Esophagus (tissue), 2 donors: ENCODE results near the gene TRIM63. TPM values are rescaled to one million over a fixed set of nuclear protein-coding genes. Genes with fewer than 3 reads are reported as not detected.

Experiments
- H3K27ac ChIP-seq, 2 donors: one replicate each; pipeline ENCODE4 v1.5.1; 2013; ENCODE audit warnings: low read depth in 2 of 2, mild to moderate bottlenecking in 2 of 2, inconsistent platforms in 1 of 2, low read length in 1 of 2, moderate library complexity in 1 of 2
- H3K27me3 ChIP-seq, 2 donors: one replicate each; pipeline ENCODE4 v1.6.1; 2013; ENCODE audit warnings: low read length in 2 of 2, control low read depth in 1 of 2, mild to moderate bottlenecking in 1 of 2; ENCODE audit not compliant: insufficient read depth in 2 of 2, control insufficient read depth in 1 of 2
- H3K36me3 ChIP-seq, 2 donors: one replicate each; pipeline ENCODE4 v1.6.1; 2013; ENCODE audit warnings: low read length in 1 of 2; ENCODE audit not compliant: control insufficient read depth in 2 of 2, insufficient read depth in 2 of 2
- H3K4me1 ChIP-seq, 2 donors: one replicate each; pipeline ENCODE4 v1.6.1; 2013; ENCODE audit warnings: low read length in 1 of 2; ENCODE audit not compliant: control insufficient read depth in 2 of 2, insufficient read depth in 2 of 2
- H3K4me3 ChIP-seq, 2 donors: one replicate each; pipeline ENCODE4 v1.5.1; 2013; ENCODE audit warnings: low read length in 2 of 2, mild to moderate bottlenecking in 2 of 2, low read depth in 1 of 2, moderate library complexity in 1 of 2
- H3K9me3 ChIP-seq, 2 donors: one replicate each; pipeline ENCODE4 v1.6.1; 2013; ENCODE audit warnings: mild to moderate bottlenecking in 2 of 2, low read depth in 1 of 2, low read length in 1 of 2, moderate library complexity in 1 of 2; ENCODE audit not compliant: control insufficient read depth in 2 of 2, insufficient read depth in 1 of 2
- WGBS, 2 donors: extraction: QIAGEN DNeasy Blood & Tissue Kit; methylation state at CpG; one replicate each; pipeline ENCODE4 v1.1.7; 2013; 5-methylcytosine and 5-hydroxymethylcytosine counted together
- polyA plus RNA-seq, 2 donors: library from polyadenylated mRNA; stranded (reverse); fragments of 200-250 nt; gene quantifications; one replicate each; pipeline ENCODE4 v1.2.3, GENCODE V29; 2013
- donor health status: healthy with polysubstance abuse.
- donor health status: Bipolar disorder and iron deficiency.

Gene TRIM63
- polyA plus RNA-seq, 2 donors = 0.10 to 0.19 TPM

GRCh38 chr1:26090893-26091292 lies 23.5 kb upstream of the TRIM63 start:
- Histone ChIP-seq H3K9me3 (no peaks in the 10 kb centered on the region), H3K27me3 (no peaks in the 10 kb centered on the region), H3K36me3 (no peaks in the 10 kb centered on the region), H3K4me3 (no peak overlapping the region), H3K27ac (no peak overlapping the region), H3K4me1 (peaks cover 0 to 8% of the 10 kb centered on the region in 2 donors)
- 91% methylated on average over 3 of the region's 3 CpGs for WGBS, 2 donors

- H3K27me3 ChIP-seq = no peaks in the 10 kb centered on the region
- no peaks in the 10 kb centered on the region for H3K9me3 ChIP-seq
- 93% methylated on average over 3 of the region's 3 CpGs for WGBS, 2 donors
Observed at GRCh38 chr1:26089125-26089524, 21.7 kb upstream of the TRIM63 start.

GRCh38 chr1:26084844-26085243 lies 17.4 kb upstream of the TRIM63 start:
- H3K4me1 ChIP-seq = no peaks in the 10 kb centered on the region
- H3K27ac ChIP-seq = no peak overlapping the region
- H3K36me3 ChIP-seq = no peaks in the 10 kb centered on the region
- H3K4me3 ChIP-seq = no peak overlapping the region
- H3K27me3 ChIP-seq = no peaks in the 10 kb centered on the region
- WGBS, 2 donors = 80 to 81% methylated on average over 2 of the region's 2 CpGs
- H3K9me3 ChIP-seq = no peaks in the 10 kb centered on the region

More at GRCh38 chr1:26089125-26089524, 21.7 kb upstream of the TRIM63 start:
- no peak overlapping the region for H3K27ac ChIP-seq
- no peak overlapping the region for H3K4me3 ChIP-seq
- peaks cover 0 to 1% of the 10 kb centered on the region in 2 donors for H3K4me1 ChIP-seq
- no peaks in the 10 kb centered on the region for H3K36me3 ChIP-seq

DNA sequence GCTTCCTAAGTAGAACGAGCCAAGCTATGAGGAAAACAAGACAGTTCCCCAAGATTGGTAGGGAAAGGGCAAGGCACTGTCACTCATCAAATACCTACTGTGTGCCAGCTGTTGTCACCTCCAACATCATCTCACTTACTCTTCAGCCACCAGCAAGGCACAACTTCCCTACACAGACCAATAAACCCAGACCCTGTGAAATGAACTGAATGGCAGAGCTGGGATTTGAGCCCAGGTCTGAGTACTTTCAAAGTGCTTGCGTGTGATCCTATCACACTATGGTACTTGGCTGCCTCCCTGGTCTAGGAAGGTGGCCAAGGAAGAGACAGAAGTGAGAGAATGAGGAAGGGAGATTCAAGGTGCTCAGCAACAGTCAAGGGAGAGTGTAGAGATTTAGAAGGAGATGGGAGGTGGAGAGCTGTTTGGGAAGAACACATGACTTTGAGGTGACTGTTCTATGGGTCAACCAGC lies 16.7 kb upstream of the TRIM63 start:
- no peaks in the 10 kb centered on the region for H3K4me1 ChIP-seq
- no peak overlapping the region for H3K4me3 ChIP-seq
- 54 to 62% methylated on average over 2 of the region's 2 CpGs for WGBS, 2 donors
- no peaks in the 10 kb centered on the region for H3K27me3 ChIP-seq
- no peaks in the 10 kb centered on the region for H3K36me3 ChIP-seq
- H3K9me3 ChIP-seq = no peaks in the 10 kb centered on the region
- H3K27ac ChIP-seq = no peak overlapping the region

DNA sequence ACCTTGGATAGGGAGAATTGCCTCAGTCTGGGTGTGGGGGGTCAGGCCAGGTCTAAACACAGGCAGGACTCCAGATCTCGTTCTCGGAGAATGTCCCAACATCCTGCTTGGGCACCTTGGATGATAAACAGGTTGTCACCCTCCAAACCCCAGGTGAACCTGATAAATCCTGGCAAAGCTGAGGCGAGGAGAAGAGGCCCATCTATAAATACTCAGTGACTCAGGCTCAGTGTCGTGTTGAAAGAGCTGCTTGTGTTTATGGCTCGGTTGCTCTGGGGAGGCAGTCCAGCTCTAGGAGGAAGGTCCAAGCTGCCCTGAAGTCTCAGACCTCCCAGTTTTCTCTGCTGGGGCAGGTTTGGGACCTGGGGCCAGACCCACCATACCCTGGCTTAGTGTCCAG lies 15.8 kb upstream of the TRIM63 start:
- Histone ChIP-seq H3K9me3 (no peaks in the 10 kb centered on the region), H3K27ac (no peak overlapping the region), H3K27me3 (no peaks in the 10 kb centered on the region), H3K4me1 (no peaks in the 10 kb centered on the region), H3K4me3 (no peak overlapping the region), H3K36me3 (no peaks in the 10 kb centered on the region)
- WGBS, 2 donors = 46 to 64% methylated on average over 5 of the region's 5 CpGs

DNA sequence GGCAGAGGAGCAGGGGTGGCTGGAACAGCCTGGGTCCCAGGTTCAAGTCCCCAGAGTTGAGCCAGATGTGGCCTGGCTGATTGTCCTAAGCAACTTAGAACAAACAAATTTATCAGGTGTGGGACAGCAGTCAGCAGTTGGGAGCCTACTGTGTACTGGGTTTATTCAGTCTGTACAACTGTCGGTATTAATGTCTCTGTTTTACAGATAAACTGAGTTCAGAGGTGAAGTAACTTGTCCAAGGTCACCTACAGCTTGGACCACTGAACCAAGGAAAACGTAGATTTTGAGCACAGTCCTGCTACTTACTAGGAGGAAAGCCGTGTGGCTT lies 14.6 kb upstream of the TRIM63 start:
- H3K27me3 ChIP-seq = no peaks in the 10 kb centered on the region
- H3K27ac ChIP-seq = no peak overlapping the region
- H3K4me3 ChIP-seq = no peak overlapping the region
- 67 to 82% methylated on average over 3 of the region's 3 CpGs for WGBS, 2 donors
- no peaks in the 10 kb centered on the region for H3K36me3 ChIP-seq
- H3K4me1 ChIP-seq = no peaks in the 10 kb centered on the region
- H3K9me3 ChIP-seq = no peaks in the 10 kb centered on the region

- no peak overlapping the region for H3K4me3 ChIP-seq
Observed at GRCh38 chr1:26081267-26082019, 14.0 kb upstream of the TRIM63 start.

GRCh38 chr1:26079960-26080814 lies 12.8 kb upstream of the TRIM63 start:
- no peaks in the 10 kb centered on the region for H3K4me1 ChIP-seq

More at GRCh38 chr1:26081267-26082019, 14.0 kb upstream of the TRIM63 start:
- Histone ChIP-seq H3K4me1 (no peaks in the 10 kb centered on the region), H3K27ac (no peak overlapping the region), H3K27me3 (no peaks in the 10 kb centered on the region), H3K9me3 (no peaks in the 10 kb centered on the region), H3K36me3 (no peaks in the 10 kb centered on the region)
- WGBS, 2 donors = 74 to 86% methylated on average over 8 of the region's 8 CpGs

DNA sequence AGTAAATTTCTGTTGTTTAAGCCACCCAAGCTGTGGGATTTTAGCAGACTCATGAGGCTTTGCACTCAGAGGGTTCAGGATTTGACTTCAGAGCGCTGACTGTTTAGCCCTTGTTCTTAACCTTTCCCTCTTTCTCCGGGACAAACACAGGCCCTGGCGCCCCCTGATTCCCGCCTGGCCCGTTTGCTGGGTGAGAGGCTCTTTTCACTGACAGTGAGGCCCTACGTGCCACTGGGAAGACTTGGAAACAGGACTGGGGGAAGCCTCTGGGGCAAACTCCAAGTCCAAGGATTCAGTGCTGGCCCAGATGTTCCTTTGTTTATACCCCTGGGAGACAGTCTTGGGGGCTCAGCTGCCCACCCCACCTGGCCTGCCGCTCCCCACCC lies 11.7 kb upstream of the TRIM63 start:
- H3K36me3 ChIP-seq = no peaks in the 10 kb centered on the region
- 69 to 70% methylated on average over 7 of the region's 7 CpGs for WGBS, 2 donors
- H3K4me1 ChIP-seq = no peaks in the 10 kb centered on the region
- H3K27ac ChIP-seq = no peak overlapping the region
- H3K27me3 ChIP-seq = no peaks in the 10 kb centered on the region
- no peaks in the 10 kb centered on the region for H3K9me3 ChIP-seq
- no peak overlapping the region for H3K4me3 ChIP-seq

More at GRCh38 chr1:26079960-26080814, 12.8 kb upstream of the TRIM63 start:
- no peaks in the 10 kb centered on the region for H3K36me3 ChIP-seq
- WGBS, 2 donors = 67 to 73% methylated on average over 9 of the region's 9 CpGs
- H3K4me3 ChIP-seq = no peak overlapping the region
- H3K27ac ChIP-seq = no peak overlapping the region
- no peaks in the 10 kb centered on the region for H3K27me3 ChIP-seq
- H3K9me3 ChIP-seq = no peaks in the 10 kb centered on the region
